Germinal center (tissue), 1 donor: Measurements from ENCODE around the gene CRLF3.
"Not testable (repeated sequence)": the region's sequence is repeated elsewhere in the genome, so short reads cannot be mapped to it uniquely, and the experiment has no call there.

ENCODE experiments used
- DNase-seq: peaks from one replicate; pipeline ENCODE4 v3.0.0; 2012; ENCODE audit warnings: mixed read lengths, low spot score

The CRLF3 gene

GRCh38 chr17:30736371-30736770 is 88.1 kb downstream of the CRLF3 start:
- not testable (repeated sequence) for DNase-seq

- not testable (repeated sequence) for DNase-seq
Observed at GRCh38 chr17:30735644-30736043, 88.8 kb downstream of the CRLF3 start.

GRCh38 chr17:30735206-30735605 is 89.3 kb downstream of the CRLF3 start:
- DNase-seq: not testable (repeated sequence)

- not testable (repeated sequence) for DNase-seq
Observed at GRCh38 chr17:30734153-30734552, 90.3 kb downstream of the CRLF3 start.
